Progenitor cell of endocrine pancreas (in vitro differentiated cells): ENCODE measurements around the gene DNM3. TPM values are rescaled to one million over a fixed set of nuclear protein-coding genes. Genes with fewer than 3 reads are reported as not detected.

Experiments used
- DNase-seq: peaks from one replicate; pipeline ENCODE4 v3.0.0; 2021; ENCODE audit warnings: low spot score; ENCODE audit not compliant: unreplicated experiment
- H3K27ac Mint-ChIP-seq: 2 replicates; pipeline ENCODE4 v1.8.0; 2021; ENCODE audit warnings: mild to moderate bottlenecking, moderate library complexity, mixed read lengths
- H3K27me3 Mint-ChIP-seq: 2 replicates; pipeline ENCODE4 v1.8.0; 2021; ENCODE audit warnings: mixed read lengths
- H3K36me3 Mint-ChIP-seq: 2 replicates; pipeline ENCODE4 v1.8.0; 2022; ENCODE audit warnings: mixed read lengths; ENCODE audit not compliant: insufficient read depth
- H3K4me1 Mint-ChIP-seq: 2 replicates; pipeline ENCODE4 v1.8.0; 2021; ENCODE audit warnings: low read depth, mixed read lengths
- H3K4me3 Mint-ChIP-seq: 2 replicates; pipeline ENCODE4 v1.8.0; 2021; ENCODE audit warnings: low read depth, mild to moderate bottlenecking, moderate library complexity, mixed read lengths
- H3K9me3 Mint-ChIP-seq: 2 replicates; pipeline ENCODE4 v1.8.0; 2021; ENCODE audit warnings: low read depth, mixed read lengths
- total RNA-seq: library from RNA; stranded (reverse); gene quantifications from 2 replicates; pipeline ENCODE4 v1.2.1, GENCODE V29; 2021
- TF ChIP-seq, protein P1 (sequence below): fragments of 200-600 bp; sonication (generic); IDR thresholded peaks from one replicate; pipeline ENCODE4 v1.5.0; 2021; ENCODE audit warnings: antibody characterized with exemption, mild to moderate bottlenecking; ENCODE audit not compliant: unreplicated experiment

The DNM3 gene
- total RNA-seq, 1 donor from 2014 or later = 0.48 TPM

GRCh38 chr1:172085317-172085716 is 244.0 kb downstream of the DNM3 start:
- Mint-ChIP-seq H3K4me1 (peaks cover 2% of the 10 kb centered on the region), H3K9me3 (no peaks in the 10 kb centered on the region), H3K27me3 (no peaks in the 10 kb centered on the region), H3K27ac (peak overlapping the region; percentile 17), H3K36me3 (no peaks in the 10 kb centered on the region), H3K4me3 (no peak overlapping the region)
- no peak for DNase-seq
- TF ChIP-seq, protein P1, sequence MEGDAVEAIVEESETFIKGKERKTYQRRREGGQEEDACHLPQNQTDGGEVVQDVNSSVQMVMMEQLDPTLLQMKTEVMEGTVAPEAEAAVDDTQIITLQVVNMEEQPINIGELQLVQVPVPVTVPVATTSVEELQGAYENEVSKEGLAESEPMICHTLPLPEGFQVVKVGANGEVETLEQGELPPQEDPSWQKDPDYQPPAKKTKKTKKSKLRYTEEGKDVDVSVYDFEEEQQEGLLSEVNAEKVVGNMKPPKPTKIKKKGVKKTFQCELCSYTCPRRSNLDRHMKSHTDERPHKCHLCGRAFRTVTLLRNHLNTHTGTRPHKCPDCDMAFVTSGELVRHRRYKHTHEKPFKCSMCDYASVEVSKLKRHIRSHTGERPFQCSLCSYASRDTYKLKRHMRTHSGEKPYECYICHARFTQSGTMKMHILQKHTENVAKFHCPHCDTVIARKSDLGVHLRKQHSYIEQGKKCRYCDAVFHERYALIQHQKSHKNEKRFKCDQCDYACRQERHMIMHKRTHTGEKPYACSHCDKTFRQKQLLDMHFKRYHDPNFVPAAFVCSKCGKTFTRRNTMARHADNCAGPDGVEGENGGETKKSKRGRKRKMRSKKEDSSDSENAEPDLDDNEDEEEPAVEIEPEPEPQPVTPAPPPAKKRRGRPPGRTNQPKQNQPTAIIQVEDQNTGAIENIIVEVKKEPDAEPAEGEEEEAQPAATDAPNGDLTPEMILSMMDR = no peak

DNA sequence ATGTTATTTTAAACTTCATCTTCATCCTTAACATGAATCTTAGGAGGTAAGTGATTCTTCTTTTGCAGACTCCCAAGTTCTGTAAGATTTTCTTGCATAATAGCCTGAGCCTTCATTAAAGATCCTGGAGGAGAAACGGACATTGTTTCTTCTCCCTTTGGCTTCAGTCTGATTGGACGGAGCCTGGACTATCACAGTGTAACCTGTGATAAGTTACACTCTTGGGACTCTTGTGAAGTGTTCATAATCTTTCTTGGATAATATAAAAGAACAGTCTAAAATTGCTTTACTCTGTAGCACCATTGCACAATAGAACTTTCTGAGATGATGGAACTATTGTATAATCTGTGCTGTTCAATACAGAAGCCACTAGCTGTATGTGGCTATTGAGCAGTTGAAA is 244.8 kb downstream of the DNM3 start:
- no peaks in the 10 kb centered on the region for H3K27me3 Mint-ChIP-seq
- no peaks in the 10 kb centered on the region for H3K36me3 Mint-ChIP-seq
- no peak for DNase-seq
- H3K4me3 Mint-ChIP-seq = no peak overlapping the region
- H3K9me3 Mint-ChIP-seq = peaks cover under 1% of the 10 kb centered on the region
- H3K27ac Mint-ChIP-seq = no peak overlapping the region
- TF ChIP-seq, protein P1 = no peak
- peaks cover 3% of the 10 kb centered on the region for H3K4me1 Mint-ChIP-seq

GRCh38 chr1:172088256-172088655 is 247.0 kb downstream of the DNM3 start:
- Mint-ChIP-seq H3K36me3 (no peaks in the 10 kb centered on the region), H3K27ac (no peak overlapping the region), H3K4me3 (no peak overlapping the region), H3K27me3 (no peaks in the 10 kb centered on the region), H3K9me3 (peaks cover 5% of the 10 kb centered on the region), H3K4me1 (peaks cover 6% of the 10 kb centered on the region)
- no peak for DNase-seq
- TF ChIP-seq, protein P1 = no peak

GRCh38 chr1:172089768-172090510 is 248.6 kb downstream of the DNM3 start:
- H3K27ac Mint-ChIP-seq = no peak overlapping the region
- H3K9me3 Mint-ChIP-seq = peaks cover 5% of the 10 kb centered on the region

GRCh38 chr1:172090511-172090817 is 249.2 kb downstream of the DNM3 start:
- TF ChIP-seq, protein P1 = no peak
- Mint-ChIP-seq H3K4me3 (no peak overlapping the region), H3K27me3 (no peaks in the 10 kb centered on the region), H3K4me1 (peaks cover 7% of the 10 kb centered on the region), H3K36me3 (no peaks in the 10 kb centered on the region), H3K9me3 (peaks cover 5% of the 10 kb centered on the region), H3K27ac (no peak overlapping the region)
- no peak for DNase-seq

More at GRCh38 chr1:172089768-172090510, 248.6 kb downstream of the DNM3 start:
- no peaks in the 10 kb centered on the region for H3K27me3 Mint-ChIP-seq
- H3K4me3 Mint-ChIP-seq = no peak overlapping the region
- H3K36me3 Mint-ChIP-seq = no peaks in the 10 kb centered on the region
- TF ChIP-seq, protein P1 = peak; percentile 71
- peak; percentile 11 for DNase-seq
- H3K4me1 Mint-ChIP-seq = peaks cover 7% of the 10 kb centered on the region
